Ovary (tissue), 3 donors: ENCODE measurements around the gene KLRC4.

ENCODE experiments used
- POLR2A ChIP-seq: fragments of 450-650 bp; IDR thresholded peaks from one replicate; pipeline ENCODE4 v1.6.1; 2017; ENCODE audit warnings: antibody characterized with exemption, mild to moderate bottlenecking, moderate library complexity
- TF ChIP-seq, protein P1 (sequence below), 3 donors: fragments of 450-650 bp in 2 of 3; fragments of 200-600 bp in 1 of 3; IDR thresholded peaks; one replicate each; pipeline versions ENCODE4 v1.5.1 to v1.8.0; 2016 to 2022; ENCODE audit warnings: antibody characterized with exemption in 3 of 3, mild to moderate bottlenecking in 1 of 3
- donor health status: DM: no; HTN: no; CAD: no.

DNA sequence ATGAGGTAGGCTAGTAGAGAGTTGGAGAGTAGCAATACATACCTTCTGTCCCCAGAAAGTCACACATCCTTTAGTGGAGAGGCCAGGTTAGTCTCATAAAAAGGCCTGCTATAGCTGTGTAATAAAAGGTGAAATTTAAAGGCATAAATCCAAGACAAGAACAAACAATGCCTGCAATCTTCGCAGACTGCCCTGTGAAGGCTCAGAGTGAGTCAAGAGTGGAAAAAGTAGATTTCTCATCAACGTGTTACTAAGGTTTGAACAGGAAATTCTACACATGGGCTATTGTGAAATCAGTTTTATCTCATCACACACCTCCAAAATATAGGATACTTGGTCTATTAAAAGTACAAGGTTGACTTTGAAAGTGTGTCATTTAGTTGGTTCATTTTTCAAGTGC lies 43.6 kb upstream of the KLRC4 start, which contains the start of gene KLRC1:
- TF ChIP-seq POLR2A, result no peak
- TF ChIP-seq, protein P1, sequence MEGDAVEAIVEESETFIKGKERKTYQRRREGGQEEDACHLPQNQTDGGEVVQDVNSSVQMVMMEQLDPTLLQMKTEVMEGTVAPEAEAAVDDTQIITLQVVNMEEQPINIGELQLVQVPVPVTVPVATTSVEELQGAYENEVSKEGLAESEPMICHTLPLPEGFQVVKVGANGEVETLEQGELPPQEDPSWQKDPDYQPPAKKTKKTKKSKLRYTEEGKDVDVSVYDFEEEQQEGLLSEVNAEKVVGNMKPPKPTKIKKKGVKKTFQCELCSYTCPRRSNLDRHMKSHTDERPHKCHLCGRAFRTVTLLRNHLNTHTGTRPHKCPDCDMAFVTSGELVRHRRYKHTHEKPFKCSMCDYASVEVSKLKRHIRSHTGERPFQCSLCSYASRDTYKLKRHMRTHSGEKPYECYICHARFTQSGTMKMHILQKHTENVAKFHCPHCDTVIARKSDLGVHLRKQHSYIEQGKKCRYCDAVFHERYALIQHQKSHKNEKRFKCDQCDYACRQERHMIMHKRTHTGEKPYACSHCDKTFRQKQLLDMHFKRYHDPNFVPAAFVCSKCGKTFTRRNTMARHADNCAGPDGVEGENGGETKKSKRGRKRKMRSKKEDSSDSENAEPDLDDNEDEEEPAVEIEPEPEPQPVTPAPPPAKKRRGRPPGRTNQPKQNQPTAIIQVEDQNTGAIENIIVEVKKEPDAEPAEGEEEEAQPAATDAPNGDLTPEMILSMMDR (IDR thresholded peaks at IDR 0.05), result no peak
